ENCODE results near the gene WNT4.

The WNT4 gene

DNA sequence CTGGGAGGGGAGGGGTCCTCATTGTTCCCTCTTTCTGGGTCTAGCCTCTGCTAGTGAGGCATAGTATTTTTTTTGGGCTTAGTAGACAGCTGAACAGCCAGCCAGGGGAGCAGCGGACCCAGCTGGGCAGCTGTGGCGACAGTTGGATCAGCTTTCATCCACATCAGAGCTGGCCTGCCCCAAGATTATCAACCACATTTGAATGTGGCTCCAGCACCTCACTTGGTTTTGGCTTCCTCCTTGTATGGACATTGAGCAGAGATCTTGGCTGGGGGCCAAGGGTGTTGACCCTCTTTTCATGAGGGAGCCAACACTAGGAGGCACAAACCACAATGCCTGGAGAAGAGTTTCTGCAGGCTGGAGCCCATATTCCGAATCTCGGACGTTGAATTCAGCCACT is 25.0 kb downstream of the WNT4 start:
- no peak overlapping the region for H3K4me3 ChIP-seq (ENCODE audit: low read length)
- TF ChIP-seq ZNF274 (IDR thresholded peaks at IDR 0.05; ENCODE audit: low read depth, low read length) = no peak

DNA sequence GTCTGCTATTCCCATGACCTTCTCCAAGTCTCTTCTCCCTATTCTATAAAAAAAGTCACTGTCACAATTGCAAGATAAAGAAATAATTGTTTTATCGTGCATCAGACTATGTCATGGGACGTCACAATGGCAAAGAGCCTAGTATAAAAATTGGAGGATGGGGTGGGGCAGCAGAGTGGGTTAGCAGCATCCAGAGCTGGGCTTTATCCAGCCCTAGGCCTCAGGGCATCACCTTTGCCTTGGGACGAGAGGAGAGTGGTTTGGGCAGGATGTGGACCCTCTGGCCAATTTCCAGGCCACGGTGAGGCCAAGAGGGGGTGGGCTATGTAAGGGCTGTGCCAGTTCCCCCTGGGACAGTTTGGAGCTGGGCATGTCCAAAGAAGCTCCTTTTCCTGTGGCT is 25.7 kb downstream of the WNT4 start:
- no peak for TF ChIP-seq ZNF274 (IDR thresholded peaks at IDR 0.05; ENCODE audit: low read depth, low read length)
- H3K4me3 ChIP-seq (ENCODE audit: low read length) = no peak overlapping the region

DNA sequence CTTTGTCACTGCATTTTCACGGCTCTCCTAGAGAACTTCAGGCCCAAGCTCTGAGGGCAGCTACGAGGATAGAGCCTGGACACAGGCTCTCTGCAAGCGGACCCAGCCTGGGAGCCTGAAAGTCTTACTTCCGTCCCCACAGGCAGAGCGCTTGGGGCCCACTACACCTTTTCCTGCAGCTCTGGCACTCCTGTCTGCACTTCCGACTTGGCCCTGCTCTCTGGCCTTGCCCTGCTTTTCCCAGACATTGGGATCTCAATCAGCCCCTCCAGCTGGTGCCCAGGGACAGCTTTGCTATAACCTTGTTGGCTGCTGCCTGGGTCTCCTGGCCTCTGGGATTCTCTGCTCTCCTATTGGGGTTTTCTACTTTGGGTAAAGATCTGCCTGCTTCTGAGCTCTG is 27.6 kb downstream of the WNT4 start:
- no peak for TF ChIP-seq ZNF274 (IDR thresholded peaks at IDR 0.05; ENCODE audit: low read depth, low read length)

DNA sequence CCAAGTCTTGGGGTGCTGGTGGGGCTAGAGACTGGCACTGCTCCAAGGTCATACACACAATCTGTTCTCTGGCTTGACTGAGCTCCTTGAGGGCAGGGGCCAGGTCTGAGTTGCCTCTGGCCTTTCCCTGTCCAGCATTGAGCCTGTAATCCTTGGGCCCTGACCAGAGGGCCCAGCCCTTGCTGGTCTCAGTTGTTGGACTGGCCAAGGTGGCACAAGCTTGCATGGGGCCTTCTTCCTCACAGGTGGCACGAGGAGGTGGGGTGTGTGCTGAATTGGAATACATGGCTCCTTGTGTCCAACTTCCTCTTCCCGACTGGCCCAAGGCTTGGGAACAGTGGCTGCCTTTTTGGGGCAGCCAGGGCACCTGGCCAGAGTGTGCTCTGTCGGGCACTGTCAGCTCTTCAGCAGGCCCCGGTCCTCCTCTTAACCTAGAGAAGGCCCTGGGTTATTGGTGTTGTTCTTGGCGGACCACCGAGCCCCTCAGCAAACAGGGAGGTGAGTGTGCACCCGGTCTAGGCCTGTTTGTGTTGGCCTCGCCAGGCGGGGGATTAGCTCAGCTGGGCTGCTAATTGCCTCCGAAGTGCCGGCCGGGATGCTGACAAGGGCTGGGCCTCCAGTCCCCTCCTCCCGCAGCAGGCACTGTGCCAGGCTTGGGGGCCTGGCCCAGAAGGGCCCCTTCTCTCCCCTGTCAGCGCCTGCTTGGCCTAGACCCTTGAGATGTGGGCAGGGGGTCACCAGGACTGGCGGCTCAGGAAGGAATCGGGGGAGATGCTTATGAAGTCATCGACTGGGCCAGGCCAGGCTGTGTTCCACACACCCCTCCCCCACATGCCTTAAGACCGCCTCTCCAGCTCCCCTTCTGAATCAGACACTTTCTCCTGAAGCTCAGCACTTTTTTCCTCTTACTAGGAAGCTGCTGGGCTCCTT is 28.5 kb downstream of the WNT4 start:
- H3K4me3 ChIP-seq (ENCODE audit: low read length) = no peak overlapping the region
- TF ChIP-seq ZNF274 (IDR thresholded peaks at IDR 0.05; ENCODE audit: low read depth, low read length) = no peak

More for the DNA sequence above, 27.6 kb downstream of the WNT4 start:
- no peak overlapping the region for H3K4me3 ChIP-seq (ENCODE audit: low read length)

DNA sequence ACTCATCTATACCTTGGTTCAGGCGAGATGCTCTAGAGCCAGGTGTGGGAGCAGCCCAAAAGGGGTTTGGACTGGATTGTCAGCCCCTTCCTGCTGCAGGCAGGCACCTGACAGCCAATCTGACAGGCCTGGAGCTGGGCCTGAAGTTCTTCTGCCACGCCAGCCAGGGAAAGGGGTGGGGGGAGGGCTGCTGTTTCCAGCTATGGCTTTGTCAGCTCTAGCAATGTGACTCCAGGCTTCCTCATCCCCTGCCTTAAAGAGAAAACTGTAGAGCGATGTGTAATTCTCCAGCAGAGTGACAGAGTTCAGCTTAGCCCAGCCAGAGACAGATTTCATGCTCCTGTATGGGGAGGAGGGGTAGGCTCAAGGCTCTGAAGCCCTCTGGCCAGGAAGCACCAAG is 30.3 kb downstream of the WNT4 start:
- no peak for TF ChIP-seq ZNF274 (IDR thresholded peaks at IDR 0.05; ENCODE audit: low read depth, low read length)
- no peak overlapping the region for H3K4me3 ChIP-seq (ENCODE audit: low read length)

DNA sequence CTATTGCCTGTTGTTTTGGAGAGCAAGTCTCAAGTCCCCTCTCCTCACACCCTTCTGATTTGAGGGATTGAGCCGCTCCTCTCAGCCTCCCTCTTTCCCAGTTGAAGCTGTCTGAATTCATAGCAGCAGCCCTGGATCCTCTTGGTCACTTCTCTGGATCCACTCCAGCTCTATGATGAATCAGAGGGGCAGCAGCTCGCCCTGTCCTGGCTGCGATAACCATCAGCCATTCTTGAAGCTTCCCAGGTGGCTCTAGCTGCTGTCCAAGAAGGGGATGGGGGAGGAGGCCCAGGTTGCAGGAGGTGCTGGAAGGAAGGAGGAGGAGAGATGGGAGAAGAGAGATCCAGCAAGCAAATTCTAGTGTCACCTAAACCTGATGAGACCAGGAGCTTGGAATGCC is 31.3 kb downstream of the WNT4 start:
- no peak overlapping the region for H3K4me3 ChIP-seq (ENCODE audit: low read length)
- no peak for TF ChIP-seq ZNF274 (IDR thresholded peaks at IDR 0.05; ENCODE audit: low read depth, low read length)

DNA sequence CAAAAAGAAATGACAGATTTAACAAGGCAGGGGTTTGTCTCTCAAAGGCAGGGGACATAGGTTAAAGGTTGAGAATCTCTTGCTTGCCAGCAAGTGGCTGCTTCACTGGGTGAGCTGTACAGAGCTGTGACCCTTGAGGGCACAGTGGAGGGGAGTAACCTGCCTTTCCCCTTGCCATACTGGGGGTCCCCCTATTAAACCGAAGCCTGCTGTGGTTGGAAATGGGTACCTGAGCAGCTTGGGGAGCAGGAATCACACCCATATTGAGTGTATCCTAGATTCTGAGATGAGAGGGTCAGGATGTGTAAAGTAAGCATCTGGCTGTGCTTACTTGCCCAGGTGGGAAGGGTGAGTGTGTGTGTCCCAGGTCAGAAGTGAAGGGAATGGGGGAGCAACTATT is 31.8 kb downstream of the WNT4 start:
- H3K4me3 ChIP-seq (ENCODE audit: low read length) = no peak overlapping the region
- TF ChIP-seq ZNF274 (IDR thresholded peaks at IDR 0.05; ENCODE audit: low read depth, low read length) = no peak

DNA sequence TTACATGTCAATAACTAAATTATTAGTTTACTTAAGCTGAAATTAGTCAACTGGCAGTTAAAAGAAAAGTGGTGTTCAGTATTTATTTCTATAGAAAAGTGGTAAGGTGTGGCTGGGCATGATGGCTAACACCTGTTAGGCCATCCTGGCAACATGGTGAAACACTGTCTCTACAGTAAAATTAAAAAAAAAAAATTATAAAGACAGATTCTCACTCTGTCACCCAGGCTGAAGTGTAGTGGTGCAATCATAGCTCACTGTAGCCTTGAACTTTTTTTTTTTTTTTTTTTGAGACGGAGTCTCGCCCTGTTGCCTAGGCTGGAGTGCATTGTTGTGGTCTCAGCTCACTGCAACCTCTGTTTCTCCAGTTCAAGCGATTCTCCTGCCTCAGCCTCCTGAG is 32.9 kb downstream of the WNT4 start:
- no peak overlapping the region for H3K4me3 ChIP-seq (ENCODE audit: low read length)
- TF ChIP-seq ZNF274 (IDR thresholded peaks at IDR 0.05; ENCODE audit: low read depth, low read length) = no peak

DNA sequence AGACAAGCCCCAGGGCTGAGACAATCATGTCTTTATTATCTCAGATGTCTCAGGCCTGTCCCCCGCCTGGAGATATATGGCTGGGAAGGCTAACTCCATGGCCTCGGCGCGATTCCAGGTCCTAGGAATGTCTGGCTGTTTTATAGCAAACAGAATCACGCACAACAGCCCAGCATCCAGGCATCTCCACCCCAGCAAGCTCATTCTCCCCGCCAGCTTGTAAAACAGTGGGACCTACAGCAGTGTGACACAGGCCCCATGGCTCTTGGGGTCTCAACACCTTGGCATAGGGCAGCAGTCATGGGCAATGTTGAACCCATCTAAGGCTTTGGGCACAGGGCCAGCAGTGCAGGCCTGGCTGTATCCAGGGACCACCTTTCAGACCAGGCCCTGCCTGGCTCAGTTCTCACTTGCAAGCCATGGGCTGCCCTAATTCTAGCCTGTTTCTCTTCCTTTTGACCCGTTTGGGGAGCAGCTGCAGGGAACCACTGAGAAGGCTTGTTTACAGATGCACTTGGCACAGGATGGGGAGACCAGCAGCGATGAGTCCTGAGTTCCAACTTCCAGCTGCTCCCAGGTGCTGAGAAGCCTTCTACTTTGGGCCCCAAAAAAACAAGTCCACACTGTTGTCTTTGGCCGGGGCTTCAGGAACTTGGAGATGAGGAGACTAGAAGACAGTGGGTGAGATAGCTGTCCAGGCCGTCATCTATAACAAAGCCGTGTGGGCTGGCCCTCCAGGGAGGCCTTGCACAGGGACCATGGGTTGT is 34.4 kb downstream of the WNT4 start:
- TF ChIP-seq ZNF274 (IDR thresholded peaks at IDR 0.05; ENCODE audit: low read depth, low read length) = no peak
- no peak overlapping the region for H3K4me3 ChIP-seq (ENCODE audit: low read length)

DNA sequence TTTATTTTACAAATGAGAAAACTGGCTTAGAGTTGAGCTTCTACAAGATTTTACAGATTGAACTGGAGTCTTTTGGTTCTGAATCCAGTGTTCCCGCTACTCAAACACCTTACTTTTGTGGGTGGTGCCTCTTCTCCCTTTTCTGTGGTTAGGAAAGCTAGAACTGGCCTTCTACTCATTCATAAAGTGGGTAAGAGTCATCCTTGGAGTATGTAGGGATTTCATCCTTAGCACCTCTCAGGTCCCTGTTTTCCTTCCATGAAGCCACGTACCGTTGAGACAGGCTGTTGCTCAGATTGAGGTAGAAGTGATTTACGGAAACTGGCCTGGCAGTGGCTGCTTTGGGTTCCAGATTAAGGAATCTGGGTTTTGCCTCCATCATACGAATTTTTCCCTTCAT is 35.8 kb downstream of the WNT4 start:
- TF ChIP-seq ZNF274 (IDR thresholded peaks at IDR 0.05; ENCODE audit: low read depth, low read length) = no peak
- H3K4me3 ChIP-seq (ENCODE audit: low read length) = no peak overlapping the region

DNA sequence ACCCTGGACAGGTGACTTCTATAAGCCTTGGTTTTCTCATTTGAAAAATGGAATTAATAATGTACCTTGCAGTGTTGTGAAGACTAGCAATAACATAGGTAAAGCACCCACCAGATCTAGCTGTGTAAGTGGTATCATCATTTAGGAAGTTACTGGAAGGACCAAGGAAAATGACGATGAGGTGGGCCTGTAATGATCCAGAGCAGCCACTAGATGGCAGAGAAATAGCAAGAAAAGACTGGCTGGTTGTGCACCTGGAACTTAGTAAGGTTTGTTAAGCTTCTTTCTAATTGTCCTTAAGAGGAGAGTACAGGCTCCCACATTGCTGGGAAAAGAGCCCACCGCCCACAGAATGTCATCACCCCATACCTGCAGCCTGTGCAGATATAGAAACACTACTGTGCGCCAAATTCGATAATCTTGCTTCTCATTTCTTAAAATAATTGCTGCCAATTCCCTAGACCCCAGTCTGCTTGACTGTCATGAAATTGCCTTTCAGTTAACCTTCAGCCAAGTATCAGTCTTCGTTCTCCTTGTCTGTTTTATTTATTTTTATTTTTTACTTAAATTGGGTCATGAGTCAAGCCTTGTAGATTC is 37.2 kb downstream of the WNT4 start:
- H3K4me3 ChIP-seq (ENCODE audit: low read length) = no peak overlapping the region
- no peak for TF ChIP-seq ZNF274 (IDR thresholded peaks at IDR 0.05; ENCODE audit: low read depth, low read length)

DNA sequence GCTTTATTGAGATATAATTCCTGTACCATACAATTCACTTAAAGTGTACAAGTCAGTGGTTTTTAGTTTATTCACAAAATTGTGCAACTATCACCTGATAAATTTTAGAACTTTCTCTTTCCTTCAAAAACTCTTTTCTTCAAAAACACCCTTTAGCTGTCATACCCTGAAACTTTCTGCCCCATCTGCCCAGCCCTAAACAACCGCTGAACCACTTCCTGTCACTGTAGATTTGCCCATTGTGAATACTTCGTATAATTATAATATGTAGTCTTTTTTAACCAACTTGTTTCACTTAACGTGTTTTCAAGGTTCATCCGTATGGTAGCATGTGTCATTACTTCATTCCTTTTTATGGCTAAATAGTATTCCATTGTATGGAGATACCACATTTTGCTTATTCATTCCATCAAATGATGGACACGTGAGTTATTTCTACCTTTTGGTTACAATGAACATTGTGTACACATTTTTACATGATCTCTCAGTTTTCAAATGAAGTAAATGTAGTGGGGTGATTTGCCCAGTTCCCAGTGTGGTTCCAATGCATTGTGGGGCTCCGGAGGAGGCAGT is 37.9 kb downstream of the WNT4 start:
- H3K4me3 ChIP-seq (ENCODE audit: low read length) = no peak overlapping the region
- no peak for TF ChIP-seq ZNF274 (IDR thresholded peaks at IDR 0.05; ENCODE audit: low read depth, low read length)

DNA sequence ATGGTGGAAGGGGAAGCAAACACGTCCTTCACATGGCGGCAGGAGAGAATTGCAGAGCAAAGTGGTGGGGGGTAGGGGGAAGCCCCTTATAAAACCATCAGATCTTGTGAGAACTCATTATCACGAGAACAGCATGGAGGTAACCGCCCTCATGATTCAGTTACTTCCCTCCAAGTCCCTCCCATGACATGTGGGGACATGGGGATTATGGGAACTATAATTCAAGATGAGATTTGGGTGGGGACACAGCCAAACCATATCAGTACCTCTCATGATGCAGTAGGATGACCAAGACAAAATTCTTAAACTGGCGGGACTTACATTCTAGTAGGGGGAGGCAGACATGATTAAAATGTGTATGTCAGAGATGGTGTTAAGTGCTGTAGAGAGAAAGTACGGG is 38.8 kb downstream of the WNT4 start:
- no peak for TF ChIP-seq ZNF274 (IDR thresholded peaks at IDR 0.05; ENCODE audit: low read depth, low read length)
- no peak overlapping the region for H3K4me3 ChIP-seq (ENCODE audit: low read length)

DNA sequence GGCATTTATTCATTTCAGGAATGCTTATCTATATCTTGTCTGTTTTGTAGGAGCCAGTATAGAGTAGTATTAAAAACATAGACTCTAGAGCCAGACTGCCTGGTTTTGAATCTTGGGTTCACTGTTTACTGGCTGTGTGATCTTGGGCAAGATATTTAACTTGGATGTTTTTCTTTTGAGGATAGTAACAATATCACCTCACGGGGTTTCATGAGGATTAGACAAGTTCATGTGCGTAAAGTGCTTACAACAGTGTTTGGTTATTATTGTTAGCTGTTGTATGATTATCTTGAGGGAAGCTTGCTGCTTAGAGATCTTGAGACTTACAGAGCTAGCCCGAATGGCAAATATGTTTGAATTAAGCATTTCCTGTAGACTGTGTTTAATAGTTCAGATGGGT is 40.2 kb downstream of the WNT4 start:
- H3K4me3 ChIP-seq (ENCODE audit: low read length) = no peak overlapping the region
- no peak for TF ChIP-seq ZNF274 (IDR thresholded peaks at IDR 0.05; ENCODE audit: low read depth, low read length)
